HG02981 (cell line): Measurements from ENCODE around the gene ANAPC7.
A peak's percentile ranks its signal among the peaks of the same experiment; 100 is the strongest.
"Not testable (repeated sequence)": the region's sequence is repeated elsewhere in the genome, so short reads cannot be mapped to it uniquely, and the experiment has no call there.

Experiments
- ATAC-seq: cut with Tn5 transposase; IDR thresholded peaks from one replicate; pipeline ENCODE4 v1.9.1; 2021; ENCODE audit warnings: mild to moderate bottlenecking, moderate library complexity; ENCODE audit not compliant: unreplicated experiment

ANAPC7 gene

GRCh38 chr12:110403146-110403975 is at the start of gene ANAPC7:
ANAPC7 (minus strand) TSS chr12:110403708; CDS start chr12:110403627, 81 bp downstream.
- peak; percentile 73 for ATAC-seq

DNA sequence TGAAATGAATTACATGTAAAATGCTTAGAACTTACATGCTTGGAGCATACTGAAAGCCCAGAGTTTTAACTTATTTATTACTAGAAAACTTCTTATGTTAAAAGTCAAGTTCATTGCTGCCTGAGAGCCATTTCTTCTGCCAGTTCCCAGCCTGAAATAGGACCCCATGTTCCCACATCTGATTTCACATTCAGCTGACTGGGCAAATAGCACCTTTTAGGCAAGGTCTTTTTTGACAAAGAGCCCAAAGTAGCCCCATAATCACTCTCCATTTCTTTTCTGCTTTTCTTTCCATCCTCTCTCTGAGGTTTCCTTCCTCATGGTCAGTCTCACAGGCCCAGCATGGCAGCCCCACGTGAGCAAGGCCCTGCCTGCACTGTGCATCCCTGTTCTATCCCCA is 47.8 kb upstream of the ANAPC7 start:
- no peak for ATAC-seq

DNA sequence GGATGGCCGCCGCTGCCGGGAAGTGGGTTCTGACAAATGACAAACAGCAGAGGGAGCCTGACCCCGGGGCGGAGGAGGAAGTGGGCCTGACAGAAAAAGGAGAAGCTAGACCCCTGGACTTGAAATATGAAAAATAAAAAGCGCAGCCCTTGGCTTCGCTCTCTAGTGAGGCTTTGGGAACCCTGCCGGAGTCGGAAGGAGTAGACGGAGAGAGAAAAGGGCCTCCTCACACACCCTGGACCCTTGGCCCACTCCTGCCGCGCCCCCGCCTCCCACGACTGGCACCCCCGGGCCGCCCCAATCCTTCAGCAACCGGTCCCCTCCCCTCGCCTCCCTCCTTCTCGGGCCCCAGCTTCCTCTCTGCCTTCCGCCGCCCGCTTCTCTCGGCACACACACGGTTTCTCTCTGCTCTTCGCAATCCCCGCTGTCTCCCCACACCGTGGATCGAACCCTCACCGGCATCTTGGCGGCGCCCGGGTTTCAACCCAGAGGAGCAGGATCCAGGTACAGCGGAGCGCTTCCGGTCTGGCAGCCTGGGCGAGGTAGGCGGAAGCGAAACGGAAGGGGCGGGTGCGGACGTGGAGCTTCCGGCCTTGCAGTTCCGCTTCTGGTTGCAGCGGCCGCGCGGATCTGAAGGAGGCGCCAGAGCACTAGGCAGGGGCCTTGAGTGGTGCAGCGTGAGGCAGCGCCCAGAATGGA is 46.4 kb upstream of the ANAPC7 start, which contains the start of gene ARPC3:
Gene ARPC3, minus strand, starts transcription at position 539 of the 699 bp plus-strand sequence. Its CDS starts 77 bp downstream, at position 462.
- peak; percentile 91 for ATAC-seq

DNA sequence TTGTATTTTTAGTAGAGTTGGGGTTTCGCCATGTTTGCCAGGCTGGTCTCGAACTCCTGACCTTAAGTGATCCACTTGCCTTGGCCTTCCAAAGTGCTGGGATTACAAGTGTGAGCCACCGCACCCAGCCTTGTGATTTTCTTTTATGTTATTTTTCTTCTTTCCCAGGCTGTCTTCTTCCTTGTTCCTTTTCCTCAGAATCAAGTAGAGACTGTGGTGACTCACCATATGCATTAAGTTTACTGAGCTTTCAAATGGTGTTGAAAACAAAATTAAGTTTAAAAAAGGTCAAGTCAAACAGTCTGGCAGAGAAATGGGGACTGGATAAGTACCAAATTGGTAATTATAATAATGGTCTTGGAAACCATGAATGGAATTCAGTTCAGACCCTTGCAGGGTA is 40.9 kb upstream of the ANAPC7 start:
- ATAC-seq: no peak

DNA sequence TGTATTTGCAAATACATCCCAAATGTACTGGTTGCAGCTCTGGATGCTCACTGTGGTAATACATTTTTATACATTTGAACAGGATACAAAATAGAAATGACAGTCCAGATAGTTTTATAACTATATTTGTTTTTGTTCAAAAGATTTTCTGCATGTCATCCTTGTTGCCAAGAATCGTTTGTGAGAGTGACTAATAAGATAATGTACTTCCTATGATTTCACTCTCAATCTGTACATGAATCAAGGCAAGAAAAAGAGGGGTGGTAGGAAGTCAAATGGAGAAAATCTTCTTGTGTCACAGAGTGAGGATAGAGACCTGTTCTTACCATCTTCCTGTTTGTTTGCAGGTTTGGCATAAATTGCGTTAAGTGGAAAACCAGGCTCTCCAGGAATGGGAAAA is 32.7 kb upstream of the ANAPC7 start:
- no peak for ATAC-seq

DNA sequence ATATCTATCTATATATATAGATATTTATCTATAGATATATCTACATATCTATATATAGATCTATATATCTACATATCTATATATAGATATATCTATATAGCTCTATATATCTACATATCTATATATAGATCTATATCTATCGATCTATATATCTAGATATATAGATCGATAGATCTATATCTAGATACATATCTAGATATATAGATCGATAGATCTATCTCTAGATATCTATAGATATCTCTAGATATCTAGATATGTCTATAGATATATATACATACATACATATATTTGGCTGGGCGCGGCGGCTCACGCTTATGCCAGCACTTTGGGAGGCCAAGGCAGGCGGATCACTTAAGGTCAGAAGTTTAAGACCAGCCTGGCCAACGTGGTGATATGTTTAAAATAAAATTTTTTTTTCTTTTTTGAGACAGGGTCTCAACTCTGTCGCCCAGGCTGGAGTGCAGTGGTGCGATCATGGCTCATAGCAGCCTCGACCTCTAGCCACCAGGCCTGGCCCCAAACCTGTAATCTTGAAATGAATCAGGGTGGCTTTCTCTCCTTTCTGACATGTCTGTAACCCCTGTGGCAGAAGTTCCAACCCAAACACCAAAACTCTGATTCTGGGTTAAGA is 28.6 kb upstream of the ANAPC7 start:
- ATAC-seq: no peak

DNA sequence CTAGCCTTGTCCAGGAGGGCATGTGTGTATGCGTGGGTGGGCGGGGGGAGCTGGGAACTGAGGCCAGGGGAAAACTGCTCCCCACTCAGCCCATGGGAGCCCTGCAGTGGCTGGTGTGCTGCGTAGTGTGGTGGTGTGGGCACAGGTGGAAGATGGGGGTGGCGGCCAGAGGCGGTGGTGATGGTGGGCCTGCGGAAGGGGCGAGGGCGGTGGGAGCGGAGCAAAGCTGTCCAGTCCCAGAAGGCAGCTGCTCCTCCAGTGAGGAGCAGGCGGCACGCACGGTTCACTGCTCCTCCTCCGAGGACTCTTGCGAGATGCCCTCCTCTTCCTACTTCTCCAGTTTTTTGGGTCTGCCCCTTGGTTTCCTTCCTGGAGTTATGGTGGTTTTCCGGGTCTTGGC is 26.2 kb upstream of the ANAPC7 start:
- not testable (repeated sequence) for ATAC-seq

DNA sequence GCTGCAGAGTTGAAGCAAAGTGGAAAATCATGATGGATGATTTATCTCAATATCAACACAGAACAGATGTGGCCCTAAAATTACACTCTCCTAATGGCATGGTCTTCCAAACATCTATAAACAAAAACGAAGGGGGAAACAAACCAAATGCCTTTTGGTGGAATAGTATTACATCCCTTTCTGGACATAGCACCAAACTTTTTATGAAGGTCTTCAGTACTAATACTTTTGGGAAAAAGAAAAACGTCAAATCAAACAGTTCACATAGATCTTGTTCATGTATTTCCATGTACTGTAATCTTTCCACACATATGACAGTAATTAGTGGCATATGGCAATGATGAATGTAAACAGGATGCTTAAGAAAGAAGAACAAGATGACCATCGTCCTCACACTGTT is 22.9 kb upstream of the ANAPC7 start:
- ATAC-seq: no peak

GRCh38 chr12:110424237-110424636 is 20.7 kb upstream of the ANAPC7 start:
- ATAC-seq: no peak

DNA sequence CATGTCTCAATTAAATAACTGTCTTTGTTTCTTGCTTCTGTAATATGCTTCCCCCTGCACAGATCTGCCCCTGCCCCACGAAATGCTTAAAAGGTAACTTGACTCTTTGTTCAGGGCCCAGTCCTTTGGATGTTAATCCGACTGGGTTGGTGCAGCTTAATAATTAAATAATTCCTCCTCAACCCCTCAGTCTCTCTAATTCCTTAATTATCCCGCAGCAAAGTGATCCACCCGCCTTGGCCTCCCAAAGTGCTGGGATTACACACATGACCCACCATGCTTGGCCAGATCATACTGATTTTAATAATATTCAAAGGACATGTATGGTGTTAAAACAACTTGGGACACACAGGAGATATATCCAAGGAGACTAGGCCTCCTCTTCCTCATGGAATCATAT is 18.2 kb upstream of the ANAPC7 start:
- no peak for ATAC-seq

- ATAC-seq: no peak
Observed at GRCh38 chr12:110421159-110421661, 17.7 kb upstream of the ANAPC7 start.

GRCh38 chr12:110420644-110421043 is 17.1 kb upstream of the ANAPC7 start:
- ATAC-seq: not testable (repeated sequence)

DNA sequence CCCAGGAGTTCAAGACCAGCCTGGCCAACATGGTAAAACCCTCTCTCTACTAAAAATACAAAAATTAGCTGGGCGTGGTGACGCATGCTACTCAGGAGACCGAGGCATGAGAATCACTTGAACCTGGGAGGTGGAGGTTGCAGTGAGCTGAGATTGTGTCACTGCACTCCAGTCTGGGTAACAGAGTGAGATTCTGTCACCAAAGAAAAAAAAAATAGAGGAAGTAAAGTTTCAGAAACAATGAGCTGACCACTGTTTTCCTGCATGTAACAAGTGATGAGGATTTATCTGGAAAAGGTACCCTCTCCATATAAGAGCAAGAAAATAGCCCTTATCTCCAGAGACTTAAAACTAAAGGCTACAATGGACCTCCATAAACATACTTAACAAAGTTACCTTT is 13.6 kb upstream of the ANAPC7 start:
- ATAC-seq: not testable (repeated sequence)

- ATAC-seq: not testable (repeated sequence)
Observed at GRCh38 chr12:110410086-110410485, 6.6 kb upstream of the ANAPC7 start.

- not testable (repeated sequence) for ATAC-seq
Observed at GRCh38 chr12:110405126-110405662, 1.7 kb upstream of the ANAPC7 start.

DNA sequence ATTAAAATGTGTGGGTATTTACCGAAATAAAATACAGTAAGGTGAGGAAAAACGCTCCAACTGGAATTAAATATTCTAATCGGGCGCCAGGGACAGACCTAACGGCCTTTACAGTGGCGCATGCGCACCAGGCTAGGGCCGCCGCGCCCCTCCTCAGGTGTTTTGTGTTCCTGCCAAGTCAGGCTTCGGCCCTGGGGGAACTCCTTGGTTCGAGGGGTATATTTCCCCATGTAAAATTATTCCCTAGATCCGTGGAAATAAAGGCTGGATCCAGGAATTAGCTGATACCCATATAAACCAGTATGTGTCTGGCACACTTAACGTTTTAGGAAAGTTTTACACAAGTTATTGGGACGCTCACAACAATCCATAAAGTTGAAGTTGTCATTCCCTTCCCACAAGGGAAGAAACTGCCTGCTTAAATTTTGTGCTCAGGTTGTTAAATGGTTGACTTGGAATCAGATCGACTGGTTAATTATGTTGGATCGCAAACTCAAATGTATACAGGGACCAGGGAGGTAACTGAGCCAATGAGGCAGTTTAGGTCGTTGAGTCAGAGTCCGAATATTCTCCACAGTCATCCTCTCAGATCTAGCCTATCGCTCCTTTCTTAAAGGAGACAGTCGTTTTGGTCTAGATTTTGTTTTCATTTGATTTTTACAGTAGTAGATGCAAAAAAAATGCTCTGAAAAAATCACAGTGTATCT is 621 bp upstream of the ANAPC7 start:
- ATAC-seq: no peak

GRCh38 chr12:110382683-110383082 is 20.8 kb downstream of the ANAPC7 start:
- no peak for ATAC-seq

DNA sequence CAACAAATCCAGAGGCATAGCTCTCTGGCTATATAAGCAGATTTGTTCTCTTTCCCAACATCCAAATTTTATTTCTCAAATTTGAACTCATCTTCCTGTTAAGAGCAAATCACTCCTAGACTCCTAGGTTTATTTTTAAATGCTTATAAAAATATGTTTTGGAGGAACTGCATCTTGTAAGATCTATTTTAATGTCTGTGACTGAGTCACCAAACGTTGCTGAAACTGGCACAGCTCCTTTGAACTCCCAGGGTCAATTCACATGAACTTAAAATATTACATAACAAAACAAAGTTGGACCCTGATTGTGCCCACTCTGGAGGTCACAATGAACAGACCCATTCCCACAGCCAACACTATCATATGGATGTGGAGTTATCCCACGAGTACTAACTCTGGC is 23.9 kb downstream of the ANAPC7 start:
- ATAC-seq: no peak

GRCh38 chr12:110379197-110379596 is 24.3 kb downstream of the ANAPC7 start:
- no peak for ATAC-seq

- ATAC-seq: not testable (repeated sequence)
Observed at GRCh38 chr12:110378131-110378790, 25.2 kb downstream of the ANAPC7 start.
